ENCODE data around the gene TOMM34. TPM values are rescaled to one million over a fixed set of nuclear protein-coding genes. Genes with fewer than 3 reads are reported as not detected.

Gene TOMM34, protein sequence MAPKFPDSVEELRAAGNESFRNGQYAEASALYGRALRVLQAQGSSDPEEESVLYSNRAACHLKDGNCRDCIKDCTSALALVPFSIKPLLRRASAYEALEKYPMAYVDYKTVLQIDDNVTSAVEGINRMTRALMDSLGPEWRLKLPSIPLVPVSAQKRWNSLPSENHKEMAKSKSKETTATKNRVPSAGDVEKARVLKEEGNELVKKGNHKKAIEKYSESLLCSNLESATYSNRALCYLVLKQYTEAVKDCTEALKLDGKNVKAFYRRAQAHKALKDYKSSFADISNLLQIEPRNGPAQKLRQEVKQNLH
- 37.9 and 48.6 TPM in 2 replicates for polyA plus RNA-seq (2011; rRNA removed)
- 11.9 and 15.9 TPM in 2 replicates for polyA minus RNA-seq (2011; rRNA and poly(A)+ RNA removed)

GRCh38 chr20:44960103-44960852 lies at the start of gene TOMM34:
TSS of gene TOMM34 (minus strand) at chr20:44960397. CDS start at chr20:44960333, 64 bp downstream.
- H3K36me3 ChIP-seq (ENCODE audit: control insufficient read depth, insufficient read depth, low read length) = peaks cover 2% of the 10 kb centered on the region
- H3K4me3 ChIP-seq (ENCODE audit: low read depth, low read length) = peak within 1 kb of the TSS; percentile 74
- ChIA-PET POLR2A (interaction anchor here (0.5 to 0.6 kb wide), 2 partner anchors 83 to 868 kb away, joined by 4 read pairs; no protein-coding TSS in a partner anchor), CTCF (interaction anchor here (1.5 to 4.1 kb wide), 3 partner anchors 11 to 67 kb away, joined by 3 to 15 read pairs (median 6); no protein-coding TSS in a partner anchor)
- H3K27me3 ChIP-seq (ENCODE audit: control insufficient read depth, insufficient read depth, low read length) = no peaks in the 10 kb centered on the region
- TF ChIP-seq, protein P1, sequence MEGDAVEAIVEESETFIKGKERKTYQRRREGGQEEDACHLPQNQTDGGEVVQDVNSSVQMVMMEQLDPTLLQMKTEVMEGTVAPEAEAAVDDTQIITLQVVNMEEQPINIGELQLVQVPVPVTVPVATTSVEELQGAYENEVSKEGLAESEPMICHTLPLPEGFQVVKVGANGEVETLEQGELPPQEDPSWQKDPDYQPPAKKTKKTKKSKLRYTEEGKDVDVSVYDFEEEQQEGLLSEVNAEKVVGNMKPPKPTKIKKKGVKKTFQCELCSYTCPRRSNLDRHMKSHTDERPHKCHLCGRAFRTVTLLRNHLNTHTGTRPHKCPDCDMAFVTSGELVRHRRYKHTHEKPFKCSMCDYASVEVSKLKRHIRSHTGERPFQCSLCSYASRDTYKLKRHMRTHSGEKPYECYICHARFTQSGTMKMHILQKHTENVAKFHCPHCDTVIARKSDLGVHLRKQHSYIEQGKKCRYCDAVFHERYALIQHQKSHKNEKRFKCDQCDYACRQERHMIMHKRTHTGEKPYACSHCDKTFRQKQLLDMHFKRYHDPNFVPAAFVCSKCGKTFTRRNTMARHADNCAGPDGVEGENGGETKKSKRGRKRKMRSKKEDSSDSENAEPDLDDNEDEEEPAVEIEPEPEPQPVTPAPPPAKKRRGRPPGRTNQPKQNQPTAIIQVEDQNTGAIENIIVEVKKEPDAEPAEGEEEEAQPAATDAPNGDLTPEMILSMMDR (IDR thresholded peaks at IDR 0.05; ENCODE audit: insufficient read depth, low read depth, low read length) = no peak
- DNase-seq (ENCODE audit: low read depth) = peak; percentile 41

GRCh38 chr20:45008521-45009049 lies 48.4 kb upstream of the TOMM34 start:
- DNase-seq (ENCODE audit: low read depth) = no peak
- TF ChIP-seq, protein P1 (IDR thresholded peaks at IDR 0.05; ENCODE audit: insufficient read depth, low read depth, low read length) = no peak
- POLR2A ChIA-PET = no interaction called here
- no peaks in the 10 kb centered on the region for H3K27me3 ChIP-seq (ENCODE audit: control insufficient read depth, insufficient read depth, low read length)
- peaks cover 2% of the 10 kb centered on the region; the same call in 1 of the 2 replicates for H3K36me3 ChIP-seq (ENCODE audit: control insufficient read depth, insufficient read depth, low read length)
- no peak overlapping the region for H3K4me3 ChIP-seq (ENCODE audit: low read depth, low read length)
- CTCF ChIA-PET = interaction anchor here (3.0 kb wide), 1 partner anchor 104 kb away, joined by 9 read pairs; no protein-coding TSS in a partner anchor

DNA sequence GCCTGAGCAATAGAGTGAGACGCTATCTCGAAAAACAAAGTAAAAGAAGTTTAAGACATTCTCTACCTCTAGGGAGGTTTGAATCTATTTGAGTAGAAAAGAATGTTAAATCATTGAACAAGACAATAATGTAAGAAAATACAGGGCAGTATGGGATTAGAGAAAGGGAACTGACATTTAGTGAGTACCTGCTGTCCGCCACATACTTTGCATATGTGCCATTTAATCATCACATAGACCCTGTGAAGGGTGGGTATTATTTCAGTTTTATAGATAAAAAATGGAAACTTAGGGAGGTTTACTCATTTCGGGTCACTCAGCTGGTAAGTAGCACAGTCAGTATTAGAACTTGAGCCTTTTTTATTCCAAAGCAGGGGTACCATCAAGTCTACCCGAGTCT lies 37.5 kb upstream of the TOMM34 start:
- TF ChIP-seq, protein P1 (IDR thresholded peaks at IDR 0.05; ENCODE audit: insufficient read depth, low read depth, low read length) = no peak
- ChIA-PET POLR2A (no interaction called here), CTCF (interaction anchor here (1.2 kb wide), 1 partner anchor 11 kb away, joined by 3 read pairs; no protein-coding TSS in a partner anchor)
- DNase-seq (ENCODE audit: low read depth) = no peak
- Histone ChIP-seq H3K27me3 (ENCODE audit: control insufficient read depth, insufficient read depth, low read length) (no peaks in the 10 kb centered on the region), H3K36me3 (ENCODE audit: control insufficient read depth, insufficient read depth, low read length) (peaks cover 14% of the 10 kb centered on the region), H3K4me3 (ENCODE audit: low read depth, low read length) (no peak overlapping the region)

- CTCF ChIA-PET = interaction anchor here (1.2 kb wide), 1 partner anchor 10 kb away, joined by 3 read pairs; no protein-coding TSS in a partner anchor
- Histone ChIP-seq H3K27me3 (ENCODE audit: control insufficient read depth, insufficient read depth, low read length) (no peaks in the 10 kb centered on the region), H3K36me3 (ENCODE audit: control insufficient read depth, insufficient read depth, low read length) (peaks cover 14% of the 10 kb centered on the region), H3K4me3 (ENCODE audit: low read depth, low read length) (no peak overlapping the region)
- POLR2A ChIA-PET = no interaction called here
- DNase-seq (ENCODE audit: low read depth) = no peak
- TF ChIP-seq, protein P1 (IDR thresholded peaks at IDR 0.05; ENCODE audit: insufficient read depth, low read depth, low read length) = no peak
Measured at GRCh38 chr20:44997171-44997570, 37.0 kb upstream of the TOMM34 start.

Data from BJ (cell line).